IPS DF 6.9 (cell line): ENCODE measurements around the gene PPP1R2.

Experiments
- DNase-seq: peaks from one replicate; pipeline ENCODE4 v3.0.0-alpha.2; 2013; ENCODE audit warnings: low read depth, low spot score
- H3K27ac ChIP-seq: one replicate; pipeline ENCODE4 v1.5.1; 2013; ENCODE audit warnings: low read length, control low read depth
- H3K27me3 ChIP-seq: 2 replicates; pipeline ENCODE4 v1.6.1; 2013; ENCODE audit warnings: mild to moderate bottlenecking, low read length; ENCODE audit not compliant: control insufficient read depth, insufficient read depth
- H3K36me3 ChIP-seq: 2 replicates; pipeline ENCODE4 v1.6.1; 2013; ENCODE audit warnings: low read length; ENCODE audit not compliant: control insufficient read depth, insufficient read depth
- H3K4me1 ChIP-seq: 2 replicates; pipeline ENCODE4 v1.6.1; 2013; ENCODE audit warnings: low read length; ENCODE audit not compliant: control insufficient read depth, insufficient read depth
- H3K4me3 ChIP-seq: 2 replicates; pipeline ENCODE4 v1.5.1; 2013; ENCODE audit warnings: mild to moderate bottlenecking, low read length
- H3K9me3 ChIP-seq: 2 replicates; pipeline ENCODE4 v1.6.1; 2013; ENCODE audit warnings: low read length, inconsistent platforms; ENCODE audit not compliant: control insufficient read depth, insufficient read depth
- WGBS: extraction: QIAGEN DNeasy Blood & Tissue Kit; methylation state at CpG from one replicate; pipeline ENCODE4 v1.1.7; 2013; ENCODE audit warnings: mixed read lengths, missing lambda C conversion rate; ENCODE audit not compliant: insufficient read length, insufficient coverage; 5-methylcytosine and 5-hydroxymethylcytosine counted together

PPP1R2 gene

DNA sequence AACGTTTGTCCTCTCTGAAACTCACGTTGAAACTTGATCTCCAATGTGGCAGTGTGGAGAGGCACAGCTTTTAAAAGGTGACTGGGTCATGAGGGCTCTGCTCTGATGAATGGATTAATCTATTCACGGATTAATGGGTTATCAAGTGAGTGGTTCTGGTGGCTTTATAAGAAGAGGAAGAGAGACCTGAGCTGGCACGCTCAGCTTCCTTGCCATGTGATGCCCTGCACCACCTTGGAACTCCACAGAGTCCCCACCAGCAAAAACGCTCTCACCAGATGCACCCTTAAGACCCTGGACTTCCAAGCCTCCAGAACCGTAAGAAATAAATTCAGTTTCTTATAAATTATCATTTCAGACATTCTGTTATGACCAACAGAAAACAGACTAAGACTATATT is 2.6 kb downstream of the PPP1R2 start:
- H3K9me3 ChIP-seq: no peaks in the 10 kb centered on the region
- H3K27ac ChIP-seq: no peak overlapping the region
- no peak overlapping the region for H3K4me3 ChIP-seq
- no peaks in the 10 kb centered on the region for H3K27me3 ChIP-seq
- no peaks in the 10 kb centered on the region for H3K36me3 ChIP-seq
- no peak for DNase-seq
- no peaks in the 10 kb centered on the region; the same call in 1 of the 2 replicates for H3K4me1 ChIP-seq
- no CpG with 5 or more reads among the region's 6 CpGs for WGBS

DNA sequence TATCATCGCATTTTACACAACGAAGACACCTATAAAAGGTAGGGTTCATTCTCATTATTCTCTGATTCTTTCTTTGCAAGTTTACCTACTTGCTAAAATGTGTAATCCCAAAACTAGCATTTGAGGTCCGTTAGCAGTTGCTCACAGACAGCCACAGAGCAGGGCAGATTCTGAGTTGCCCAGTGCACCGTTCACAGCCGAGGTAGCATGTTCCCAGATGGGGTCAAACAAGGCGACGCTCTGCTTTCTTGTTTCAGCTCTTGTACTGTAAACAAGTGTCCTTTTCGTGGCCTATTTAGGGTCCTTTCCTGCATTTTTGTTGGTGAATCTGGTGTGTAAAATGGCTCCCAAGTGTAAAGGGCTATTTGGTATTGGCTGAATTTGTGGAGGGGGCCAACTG is 3.1 kb downstream of the PPP1R2 start:
- no peak overlapping the region for H3K27ac ChIP-seq

DNA sequence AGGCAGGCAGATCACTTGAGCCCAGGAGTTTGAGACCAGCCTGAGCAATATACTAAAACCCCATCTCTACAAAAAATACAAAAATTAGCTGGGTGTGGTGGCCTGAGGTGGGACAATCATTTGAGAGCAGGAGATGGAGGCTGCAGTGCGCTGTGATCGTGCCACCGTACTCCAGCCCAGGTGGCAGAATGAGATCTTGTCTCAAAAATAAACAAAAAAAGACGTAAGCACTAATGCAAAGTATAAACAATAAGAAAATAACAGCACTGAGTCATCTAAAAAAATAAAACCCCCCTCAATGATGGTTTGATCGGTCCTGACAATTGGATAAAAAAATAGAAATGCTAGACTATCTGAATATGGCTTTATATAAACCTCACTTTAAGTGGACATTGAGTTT is 3.6 kb downstream of the PPP1R2 start:
- no peak for DNase-seq
- H3K27ac ChIP-seq: no peak overlapping the region
- H3K27me3 ChIP-seq: no peaks in the 10 kb centered on the region
- H3K4me3 ChIP-seq: no peak overlapping the region
- H3K9me3 ChIP-seq: no peaks in the 10 kb centered on the region
- no peaks in the 10 kb centered on the region; the same call in 1 of the 2 replicates for H3K4me1 ChIP-seq
- no peaks in the 10 kb centered on the region for H3K36me3 ChIP-seq
- WGBS: no CpG with 5 or more reads among the region's 5 CpGs

More for the DNA sequence above, 3.1 kb downstream of the PPP1R2 start:
- no peaks in the 10 kb centered on the region; the same call in 1 of the 2 replicates for H3K4me1 ChIP-seq
- DNase-seq: no peak
- no CpG with 5 or more reads among the region's 8 CpGs for WGBS
- H3K4me3 ChIP-seq: no peak overlapping the region
- no peaks in the 10 kb centered on the region for H3K36me3 ChIP-seq
- H3K27me3 ChIP-seq: no peaks in the 10 kb centered on the region
- no peaks in the 10 kb centered on the region for H3K9me3 ChIP-seq

DNA sequence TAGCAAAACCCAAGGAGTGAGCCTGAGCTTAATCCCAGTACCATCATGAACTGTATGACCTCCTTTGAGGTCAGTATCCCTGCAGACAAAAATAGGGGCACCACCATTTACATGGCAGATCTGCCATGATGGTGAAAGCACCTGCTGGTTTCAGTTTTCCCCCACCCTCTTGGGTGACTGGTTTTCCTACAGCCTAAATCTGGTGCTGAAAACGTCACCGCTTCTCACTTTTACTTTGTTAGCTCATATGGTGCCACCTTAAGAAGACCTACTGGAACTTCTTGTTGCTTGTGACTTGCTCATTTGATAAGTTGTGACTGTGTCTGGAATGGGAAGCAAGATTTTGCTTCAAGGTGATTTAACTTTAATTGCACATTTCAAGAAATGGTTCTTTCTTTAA is 5.1 kb downstream of the PPP1R2 start:
- Histone ChIP-seq H3K27me3 (no peaks in the 10 kb centered on the region), H3K4me3 (no peak overlapping the region), H3K36me3 (no peaks in the 10 kb centered on the region), H3K4me1 (no peaks in the 10 kb centered on the region; the same call in 1 of the 2 replicates), H3K27ac (no peak overlapping the region), H3K9me3 (no peaks in the 10 kb centered on the region)
- no peak for DNase-seq
- no CpG with 5 or more reads among the region's 2 CpGs for WGBS

DNA sequence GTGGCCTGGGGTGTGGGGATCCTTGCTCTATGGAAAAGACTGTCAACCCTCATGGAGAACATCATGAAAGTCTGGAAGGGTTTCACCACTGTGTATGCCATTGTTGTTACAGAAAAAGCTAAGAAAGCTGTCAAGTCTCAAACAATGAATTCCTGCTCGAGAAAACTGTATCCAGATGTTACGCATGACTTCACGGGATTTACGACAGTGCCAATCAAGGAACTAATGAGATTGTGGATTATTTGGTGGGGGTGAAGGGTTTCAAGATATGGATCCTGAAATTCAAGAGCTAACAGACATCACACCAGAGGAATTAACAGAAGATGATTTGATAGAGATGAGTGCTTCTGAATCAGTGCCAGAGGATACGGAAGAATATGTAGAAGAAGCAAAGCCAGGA is 7.8 kb downstream of the PPP1R2 start:
- no peak overlapping the region for H3K27ac ChIP-seq
- H3K4me3 ChIP-seq: no peak overlapping the region
- WGBS: no CpG with 5 or more reads among the region's 5 CpGs
- no peaks in the 10 kb centered on the region for H3K27me3 ChIP-seq
- H3K4me1 ChIP-seq: no peaks in the 10 kb centered on the region; the same call in 1 of the 2 replicates
- H3K36me3 ChIP-seq: no peaks in the 10 kb centered on the region
- no peaks in the 10 kb centered on the region for H3K9me3 ChIP-seq
- DNase-seq: no peak

DNA sequence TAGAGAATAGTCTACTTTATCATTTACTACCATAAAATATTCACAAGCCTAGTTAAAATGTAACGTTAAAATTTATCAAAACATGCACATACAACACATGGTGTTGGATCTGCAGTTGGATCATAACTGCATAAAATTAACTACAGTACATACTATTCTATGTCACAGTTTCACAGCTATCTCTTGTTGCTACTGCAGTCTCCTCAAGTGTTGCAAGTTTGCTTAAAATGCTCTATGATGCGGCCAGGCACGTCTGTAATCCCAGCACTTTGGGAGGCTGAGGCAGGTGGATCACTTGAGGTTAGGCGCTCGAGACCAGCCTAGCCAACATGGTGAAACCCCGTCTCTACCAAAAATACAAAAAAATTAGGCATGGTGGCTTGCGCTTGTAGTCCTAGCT is 10.3 kb downstream of the PPP1R2 start:
- Histone ChIP-seq H3K9me3 (no peaks in the 10 kb centered on the region; the same call in 1 of the 2 replicates), H3K27me3 (no peaks in the 10 kb centered on the region), H3K27ac (no peak overlapping the region), H3K4me3 (no peak overlapping the region), H3K4me1 (no peaks in the 10 kb centered on the region; the same call in 1 of the 2 replicates), H3K36me3 (no peaks in the 10 kb centered on the region)
- no CpG with 5 or more reads among the region's 7 CpGs for WGBS
- no peak for DNase-seq

DNA sequence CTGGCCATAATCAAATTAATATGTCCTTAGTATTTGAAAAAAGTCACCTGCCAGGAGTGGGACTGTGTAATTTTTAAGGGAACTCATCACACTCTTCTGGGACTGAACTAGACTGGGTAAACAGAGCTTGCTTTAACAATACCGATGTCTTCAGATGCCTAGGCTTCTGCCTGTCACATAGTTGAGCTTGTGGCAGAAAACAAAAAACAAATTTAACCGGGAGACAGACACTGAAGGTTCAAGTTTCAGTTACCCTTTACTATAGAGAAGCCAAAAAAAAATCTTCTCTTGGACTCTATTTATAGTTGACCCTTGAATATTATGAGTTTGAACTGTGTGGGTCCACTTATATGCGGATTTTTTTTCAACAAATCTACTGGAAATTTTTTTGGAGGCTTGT is 10.8 kb downstream of the PPP1R2 start:
- no CpG with 5 or more reads among the region's 3 CpGs for WGBS
- DNase-seq: no peak
- no peaks in the 10 kb centered on the region for H3K4me1 ChIP-seq
- no peaks in the 10 kb centered on the region for H3K36me3 ChIP-seq
- H3K4me3 ChIP-seq: no peak overlapping the region
- no peaks in the 10 kb centered on the region; the same call in 1 of the 2 replicates for H3K9me3 ChIP-seq
- H3K27ac ChIP-seq: no peak overlapping the region
- no peaks in the 10 kb centered on the region for H3K27me3 ChIP-seq

DNA sequence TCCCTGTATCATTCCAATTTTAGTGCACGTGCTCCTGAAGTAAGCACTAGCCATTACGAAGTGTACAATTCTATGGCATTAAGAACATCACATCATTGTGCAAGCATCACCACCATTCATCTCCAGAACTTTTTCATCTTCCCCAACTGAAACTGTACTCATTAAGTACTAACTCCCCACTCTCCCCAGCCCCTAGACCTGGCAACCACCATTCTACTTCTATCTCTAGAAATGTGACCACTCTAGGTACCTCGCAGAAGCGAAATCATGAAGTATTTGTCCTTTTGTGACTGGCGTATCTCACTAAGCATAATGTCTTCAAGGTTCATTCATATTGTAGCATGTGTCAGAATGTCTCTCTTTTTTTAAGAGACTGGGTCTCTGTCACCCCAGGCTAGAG is 11.4 kb downstream of the PPP1R2 start:
- Histone ChIP-seq H3K4me3 (no peak overlapping the region), H3K27ac (no peak overlapping the region), H3K27me3 (no peaks in the 10 kb centered on the region), H3K4me1 (no peaks in the 10 kb centered on the region), H3K9me3 (no peaks in the 10 kb centered on the region; the same call in 1 of the 2 replicates), H3K36me3 (no peaks in the 10 kb centered on the region)
- no CpG with 5 or more reads among the region's 5 CpGs for WGBS
- no peak for DNase-seq

DNA sequence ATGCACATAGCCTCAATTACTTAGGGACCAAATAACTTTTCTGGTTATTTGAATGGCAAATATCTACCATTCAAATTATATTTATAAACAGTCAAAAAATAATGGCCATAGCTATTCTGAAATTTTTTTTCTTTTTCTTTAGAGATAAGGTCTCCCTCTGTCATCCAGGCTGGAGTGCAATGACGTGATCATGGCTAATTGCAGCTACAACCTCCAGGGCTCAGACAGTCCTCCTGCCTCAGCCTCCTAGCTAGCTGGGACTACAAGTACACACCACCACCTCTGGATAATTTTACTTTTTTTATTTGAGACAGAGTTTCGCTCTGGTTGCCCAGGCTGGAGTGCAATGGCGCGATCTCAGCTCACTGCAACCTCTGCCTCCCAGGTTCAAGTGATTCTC is 16.6 kb downstream of the PPP1R2 start:
- no peaks in the 10 kb centered on the region for H3K36me3 ChIP-seq
- H3K4me1 ChIP-seq: no peaks in the 10 kb centered on the region
- no peaks in the 10 kb centered on the region for H3K27me3 ChIP-seq
- H3K4me3 ChIP-seq: no peak overlapping the region
- no peak overlapping the region for H3K27ac ChIP-seq
- H3K9me3 ChIP-seq: no peaks in the 10 kb centered on the region; the same call in 1 of the 2 replicates
- no peak for DNase-seq
- WGBS: no CpG with 5 or more reads among the region's 4 CpGs

DNA sequence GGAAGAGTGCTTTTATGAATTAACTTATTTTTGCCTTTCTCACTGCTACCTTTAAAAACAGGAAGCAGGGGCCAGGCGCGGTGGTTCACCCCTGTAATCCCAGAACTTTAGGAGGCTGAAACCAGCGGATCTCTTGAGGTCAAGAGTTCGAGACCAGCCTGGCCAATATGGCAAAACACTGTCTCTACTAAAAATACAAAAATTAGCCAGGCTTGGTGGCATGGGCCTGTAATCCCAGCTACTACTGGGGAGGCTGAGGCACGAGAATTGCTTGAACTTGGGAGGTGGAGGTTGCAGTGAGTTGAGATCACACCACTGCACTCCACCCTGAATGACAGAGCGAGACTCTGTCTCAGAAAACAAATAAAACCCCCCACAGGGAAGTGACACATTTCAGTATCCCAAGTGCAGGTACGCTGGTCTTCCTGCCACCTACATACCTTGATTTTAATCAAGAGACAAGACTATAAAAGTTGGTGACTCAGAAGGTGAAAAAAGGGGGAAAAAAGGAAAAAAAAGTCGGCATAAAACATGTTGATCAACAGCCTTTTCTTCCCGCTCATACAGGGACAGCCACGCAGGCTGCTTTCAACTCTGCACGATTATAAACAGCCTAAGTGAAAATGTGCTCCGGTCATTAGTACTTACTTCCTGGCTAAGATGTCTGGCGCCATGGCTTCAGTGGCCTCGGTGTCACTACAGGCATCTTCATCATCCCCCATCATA is 18.8 kb downstream of the PPP1R2 start:
- H3K9me3 ChIP-seq: no peaks in the 10 kb centered on the region; the same call in 1 of the 2 replicates
- H3K4me3 ChIP-seq: no peak overlapping the region
- H3K27me3 ChIP-seq: no peaks in the 10 kb centered on the region
- H3K4me1 ChIP-seq: no peaks in the 10 kb centered on the region
- no peak overlapping the region for H3K27ac ChIP-seq
- WGBS: no CpG with 5 or more reads among the region's 14 CpGs
- DNase-seq: no peak
- H3K36me3 ChIP-seq: no peaks in the 10 kb centered on the region
